ENCODE data around the gene COX19. TPM values are rescaled to one million over a fixed set of nuclear protein-coding genes. Genes with fewer than 3 reads are reported as not detected.

COX19 gene
- total and polyA plus RNA-seq, 2 of the 13 experiments (the other 11 are each of a cell fraction or from before 2014, with no cell fraction given), result 11.5 to 21.7 TPM

GRCh38 chr7:953547-954327 lies 21.6 kb downstream of the COX19 start (continued):
- TF ChIP-seq REXO4 (CRISPR knock-in tag; IDR thresholded peaks at IDR 0.05; ENCODE audit: borderline replicate concordance) (no peak), ZMAT5 (CRISPR knock-in tag; IDR thresholded peaks at IDR 0.05; ENCODE audit: borderline replicate concordance, low read depth) (no peak), KLF13 (CRISPR knock-in tag; IDR thresholded peaks at IDR 0.05) (no peak), BRD4 (CRISPR knock-in tag; IDR thresholded peaks at IDR 0.05) (no peak), CCDC6 (CRISPR knock-in tag; IDR thresholded peaks at IDR 0.05) (no peak), RELA (CRISPR knock-in tag; IDR thresholded peaks at IDR 0.05) (no peak), ZNF746 (CRISPR knock-in tag; IDR thresholded peaks at IDR 0.05) (no peak), SOX13 (IDR thresholded peaks at IDR 0.05) (no peak), SOX13 (CRISPR knock-in tag; conservative IDR thresholded peaks at IDR 0.05 in 1 of 2, IDR thresholded peaks at IDR 0.05 in 1 of 2) (no peak), ZNF780A (CRISPR knock-in tag; IDR thresholded peaks at IDR 0.05) (0 out of 2 replicates have a peak, but pooled peaks have one; percentile 28), ZNF513 (CRISPR knock-in tag; conservative IDR thresholded peaks at IDR 0.05) (no peak), ATF7-NPFF (CRISPR knock-in tag; IDR thresholded peaks at IDR 0.05; ENCODE audit: low read depth) (no peak; the same call in 1 of the 2 replicates), ZNF276 (CRISPR knock-in tag; IDR thresholded peaks at IDR 0.05; ENCODE audit: low read depth) (no peak), ZNF225 (CRISPR knock-in tag; IDR thresholded peaks at IDR 0.05) (no peak), ZNF44 (CRISPR knock-in tag; IDR thresholded peaks at IDR 0.05) (no peak), PITX1 (CRISPR knock-in tag; IDR thresholded peaks at IDR 0.05) (no peak), KMT2B (CRISPR knock-in tag; IDR thresholded peaks at IDR 0.05) (no peak), SAFB2 (CRISPR knock-in tag; IDR thresholded peaks at IDR 0.05; ENCODE audit: borderline replicate concordance, low read depth) (no peak), ZNF597 (CRISPR knock-in tag; IDR thresholded peaks at IDR 0.05) (no peak), BATF2 (CRISPR knock-in tag; IDR thresholded peaks at IDR 0.05) (peak; percentile 57; the same call in 1 of the 2 replicates), MLXIP (CRISPR knock-in tag; IDR thresholded peaks at IDR 0.05; ENCODE audit: borderline replicate concordance) (no peak)
